HT1080 (cell line): Measurements from ENCODE around the gene ME3. TPM values are rescaled to one million over a fixed set of nuclear protein-coding genes. Genes with fewer than 3 reads are reported as not detected.
A peak's percentile ranks its signal among the peaks of the same experiment; 100 is the strongest.

Experiments used
- DNase-seq: peaks from one replicate; pipeline ENCODE4 v3.0.0-alpha.2; 2015; ENCODE audit warnings: low read depth
- total RNA-seq: library from RNA; depleted of rRNA; stranded (reverse); fragments of >200 nt; shearing (Covaris generic); gene quantifications from 2 replicates; pipeline ENCODE4 v1.2.3, GENCODE V29; 2014

The ME3 gene
- total RNA-seq, 1 experiment from 2014 or later: 0.24 TPM

GRCh38 chr11:86463955-86464354 is 208.5 kb downstream of the ME3 start:
- no peak for DNase-seq

GRCh38 chr11:86463120-86463519 is 209.3 kb downstream of the ME3 start:
- no peak for DNase-seq

GRCh38 chr11:86461892-86462291 is 210.5 kb downstream of the ME3 start:
- no peak for DNase-seq

DNA sequence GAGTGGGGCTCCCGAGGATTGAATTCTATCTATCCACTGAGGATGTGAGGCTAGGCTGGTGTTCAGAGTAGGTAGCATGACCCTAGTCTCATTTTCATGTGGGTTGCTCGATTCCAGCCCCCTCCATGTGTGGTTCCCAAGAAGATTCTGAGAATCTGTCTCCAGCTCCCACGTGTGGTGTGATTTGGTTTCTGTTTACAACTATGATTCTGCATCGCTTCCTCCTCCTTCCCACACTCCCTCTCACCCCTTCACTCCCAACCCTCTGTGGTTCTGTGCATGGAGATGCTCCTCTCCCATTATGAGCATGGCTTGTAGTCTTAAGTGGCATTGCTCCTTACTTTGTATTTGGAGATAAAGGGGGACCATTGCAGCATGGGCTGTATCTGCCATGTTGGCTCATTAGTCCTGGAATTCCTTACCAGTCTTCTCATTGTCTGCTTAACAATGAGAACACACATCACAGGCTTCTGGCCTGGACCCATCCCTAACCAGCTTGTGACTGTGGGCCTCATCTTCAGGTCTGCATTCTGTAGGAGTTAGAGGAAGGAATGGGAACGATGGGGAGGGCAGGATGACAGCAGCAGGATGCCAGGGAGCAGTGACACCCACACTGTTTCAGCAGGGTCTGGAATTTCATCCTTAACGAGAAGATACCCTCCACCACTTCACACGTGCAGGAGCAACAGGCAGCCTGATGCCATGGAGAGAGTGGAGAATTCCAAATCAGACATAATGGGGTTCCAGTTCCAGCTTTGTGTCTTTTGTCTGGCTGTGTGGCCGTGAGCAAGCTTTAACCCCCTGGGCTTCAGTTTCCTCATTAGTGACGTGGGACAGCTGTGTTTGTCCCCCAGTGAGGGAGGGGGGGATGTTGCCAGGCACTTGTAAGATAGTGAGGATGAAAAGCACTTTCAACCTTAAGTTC is 211.7 kb downstream of the ME3 start:
- DNase-seq: peak; percentile 54

- DNase-seq: peak; percentile 98
Observed at GRCh38 chr11:86459682-86460460, 212.5 kb downstream of the ME3 start.

DNA sequence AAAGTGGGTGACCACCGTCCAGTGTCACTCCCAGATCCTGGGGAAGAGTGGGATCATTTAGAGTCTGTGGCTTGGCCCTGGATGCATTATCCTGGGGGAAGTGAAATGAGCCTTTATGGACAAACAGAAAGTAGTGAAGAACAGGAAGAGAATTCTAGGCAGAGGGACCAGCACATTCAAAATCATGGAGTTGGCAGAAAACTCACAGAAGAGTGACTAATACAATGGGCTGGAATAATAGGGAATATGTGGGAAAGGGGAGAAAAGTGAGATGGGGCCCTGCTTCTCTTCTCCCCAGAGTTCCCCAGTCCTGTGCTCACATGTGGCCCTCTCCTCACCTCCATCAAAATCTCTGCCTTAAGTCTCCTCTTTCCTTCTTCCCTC is 213.4 kb downstream of the ME3 start:
- peak; percentile 72 for DNase-seq

- DNase-seq: no peak
Observed at GRCh38 chr11:86458294-86459001, 214.0 kb downstream of the ME3 start.

- peak; percentile 82 for DNase-seq
Observed at GRCh38 chr11:86456075-86456939, 216.1 kb downstream of the ME3 start.

- DNase-seq: no peak
Observed at GRCh38 chr11:86453290-86454030, 219.0 kb downstream of the ME3 start.

- no peak for DNase-seq
Observed at GRCh38 chr11:86449993-86450629, 222.3 kb downstream of the ME3 start.

- DNase-seq: no peak
Observed at GRCh38 chr11:86447763-86448480, 224.5 kb downstream of the ME3 start.

GRCh38 chr11:86446924-86447285 is 225.5 kb downstream of the ME3 start:
- DNase-seq: no peak

GRCh38 chr11:86446163-86446923 is 226.1 kb downstream of the ME3 start:
- no peak for DNase-seq

DNA sequence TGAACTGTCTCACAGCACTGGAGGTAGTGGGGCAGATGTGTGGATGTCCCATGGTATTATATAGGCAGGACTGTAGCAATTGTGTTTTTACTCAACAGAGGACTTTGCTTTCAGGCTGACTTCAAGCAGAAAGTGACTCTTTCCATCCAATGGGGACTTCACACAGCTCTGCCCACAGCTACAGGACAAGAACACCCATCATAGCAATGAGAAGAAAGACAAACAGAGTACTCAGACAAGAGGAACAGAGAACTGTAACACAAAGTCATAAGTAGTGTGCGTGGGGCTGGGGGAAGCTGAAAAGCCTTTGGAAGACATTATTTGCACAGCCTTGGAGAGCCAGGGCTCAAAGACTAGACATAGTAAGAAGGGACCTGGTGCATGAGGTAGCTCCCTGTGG is 227.4 kb downstream of the ME3 start:
- DNase-seq: no peak

DNA sequence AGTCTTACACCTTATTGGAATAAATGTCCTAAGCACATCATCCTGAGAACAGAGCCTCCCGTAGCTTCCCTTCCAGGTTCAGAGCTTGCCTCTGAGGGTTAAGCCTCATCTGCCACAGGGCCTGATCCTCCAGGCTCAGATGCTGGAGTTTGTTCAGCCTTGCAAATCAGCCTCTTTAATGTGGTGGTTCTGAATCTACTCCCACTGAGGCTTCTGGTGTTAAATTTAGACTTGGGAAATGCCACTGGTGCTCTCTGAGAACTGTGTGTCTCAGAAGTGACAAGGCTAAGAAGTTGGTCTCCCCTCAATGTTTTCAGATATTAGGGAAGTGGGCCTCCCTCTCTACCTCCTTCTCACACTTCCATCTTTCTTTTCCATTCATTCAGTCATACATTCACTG is 229.0 kb downstream of the ME3 start:
- DNase-seq: no peak

GRCh38 chr11:86442827-86443226 is 229.6 kb downstream of the ME3 start:
- DNase-seq: no peak

GRCh38 chr11:86442420-86442819 is 230.0 kb downstream of the ME3 start:
- peak; percentile 15 for DNase-seq

- no peak for DNase-seq
Observed at GRCh38 chr11:86440843-86441242, 231.6 kb downstream of the ME3 start.
